Activated CD4-positive, alpha-beta T cell treated with anti-CD3 and anti-CD28 coated beads, Interleukin-2, Interleukin-4, amounts not matched to agents 100 ng/mL and 50 ng/mL, durations not matched to agents 16 hours and 8 hours (primary cell): Measurements from ENCODE around the gene CBX8.

Experiments used
- DNase-seq: peaks from one replicate; pipeline ENCODE4 v3.0.0-alpha.2; 2020; ENCODE audit warnings: low spot score

The CBX8 gene

GRCh38 chr17:79792984-79793923 is 3.6 kb downstream of the CBX8 start:
- DNase-seq: no peak

GRCh38 chr17:79792341-79792871 is 4.5 kb downstream of the CBX8 start:
- no peak for DNase-seq

GRCh38 chr17:79791735-79792161 is 5.1 kb downstream of the CBX8 start:
- no peak for DNase-seq

- DNase-seq: no peak
These were observed 5.8 kb downstream of the CBX8 start for GRCh38 chr17:79790805-79791734.

GRCh38 chr17:79789943-79790804 is 6.7 kb downstream of the CBX8 start:
- DNase-seq: no peak

- DNase-seq: no peak
These were observed 7.6 kb downstream of the CBX8 start for GRCh38 chr17:79788989-79789942.

- no peak for DNase-seq
These were observed 8.4 kb downstream of the CBX8 start for GRCh38 chr17:79788455-79788854.

- DNase-seq: no peak
These were observed 9.8 kb downstream of the CBX8 start for GRCh38 chr17:79786930-79787643.

- no peak for DNase-seq
These were observed 10.7 kb downstream of the CBX8 start for GRCh38 chr17:79785900-79786810.

- no peak for DNase-seq
These were observed 11.6 kb downstream of the CBX8 start for GRCh38 chr17:79785017-79785899.

GRCh38 chr17:79784353-79785016 is 12.4 kb downstream of the CBX8 start:
- no peak for DNase-seq

- no peak for DNase-seq
These were observed 13.0 kb downstream of the CBX8 start for GRCh38 chr17:79783891-79784290.

- DNase-seq: no peak
These were observed 14.9 kb downstream of the CBX8 start for GRCh38 chr17:79781736-79782575.

GRCh38 chr17:79781012-79781650 is 15.7 kb downstream of the CBX8 start:
- DNase-seq: no peak

- no peak for DNase-seq
These were observed 17.1 kb downstream of the CBX8 start for GRCh38 chr17:79779661-79780365.
